Activated naive CD8-positive, alpha-beta T cell treated with anti-CD3 and anti-CD28 coated beads for 36 hours (primary cell): ENCODE results near the gene TFEB. TPM values are rescaled to one million over a fixed set of nuclear protein-coding genes. Genes with fewer than 3 reads are reported as not detected.
A peak's percentile ranks its signal among the peaks of the same experiment; 100 is the strongest.

Experiments
- DNase-seq: peaks from one replicate; pipeline ENCODE4 v3.0.0; 2021
- H3K27ac Mint-ChIP-seq: one replicate; pipeline ENCODE4 v1.8.0; 2022; ENCODE audit warnings: mild to moderate bottlenecking, moderate library complexity, mixed read lengths
- H3K27me3 Mint-ChIP-seq: one replicate; pipeline ENCODE4 v1.8.0; 2022; ENCODE audit warnings: mild to moderate bottlenecking, mixed read lengths
- H3K36me3 Mint-ChIP-seq: one replicate; pipeline ENCODE4 v1.8.0; 2021; ENCODE audit warnings: mild to moderate bottlenecking, mixed read lengths
- H3K4me1 Mint-ChIP-seq: one replicate; pipeline ENCODE4 v1.8.0; 2021; ENCODE audit warnings: mixed read lengths
- H3K4me3 Mint-ChIP-seq: one replicate; pipeline ENCODE4 v1.8.0; 2022; ENCODE audit warnings: mild to moderate bottlenecking, moderate library complexity, mixed read lengths
- H3K9me3 Mint-ChIP-seq: one replicate; pipeline ENCODE4 v1.8.0; 2022; ENCODE audit warnings: mixed read lengths
- total RNA-seq, 2 experiments: library from RNA; stranded (reverse); gene quantifications; one replicate each; pipeline ENCODE4 v1.2.3, GENCODE V29; 2021

The TFEB gene
- total RNA-seq, 2 experiments from 2014 or later, result 9.3 to 11.5 TPM

GRCh38 chr6:41748542-41748941 is 13.1 kb upstream of the TFEB start:
- Mint-ChIP-seq H3K27ac (no peak overlapping the region), H3K9me3 (no peaks in the 10 kb centered on the region), H3K4me1 (no peaks in the 10 kb centered on the region), H3K36me3 (no peaks in the 10 kb centered on the region), H3K4me3 (no peak overlapping the region), H3K27me3 (no peaks in the 10 kb centered on the region)
- DNase-seq, result no peak

- Mint-ChIP-seq H3K9me3 (no peaks in the 10 kb centered on the region), H3K36me3 (no peaks in the 10 kb centered on the region), H3K27ac (no peak overlapping the region), H3K4me1 (no peaks in the 10 kb centered on the region), H3K4me3 (no peak overlapping the region), H3K27me3 (no peaks in the 10 kb centered on the region)
- no peak for DNase-seq
Measured at GRCh38 chr6:41748102-41748477, 12.7 kb upstream of the TFEB start.

GRCh38 chr6:41747256-41748101 is 12.1 kb upstream of the TFEB start, which contains the start of gene PGC:
PGC (minus strand) TSS chr6:41747397; CDS start chr6:41747334, 63 bp downstream.
- no peak for DNase-seq
- Mint-ChIP-seq H3K36me3 (no peaks in the 10 kb centered on the region), H3K9me3 (no peaks in the 10 kb centered on the region), H3K27ac (no peak within 1 kb of the TSS), H3K4me3 (no peak within 1 kb of the TSS), H3K27me3 (no peaks in the 10 kb centered on the region), H3K4me1 (no peaks in the 10 kb centered on the region)

- Mint-ChIP-seq H3K27ac (no peak overlapping the region), H3K27me3 (no peaks in the 10 kb centered on the region), H3K9me3 (no peaks in the 10 kb centered on the region), H3K36me3 (no peaks in the 10 kb centered on the region), H3K4me3 (no peak overlapping the region), H3K4me1 (no peaks in the 10 kb centered on the region)
- DNase-seq, result no peak
Measured at GRCh38 chr6:41746107-41746506, 10.7 kb upstream of the TFEB start.

- no peaks in the 10 kb centered on the region for H3K27me3 Mint-ChIP-seq
- no peak overlapping the region for H3K27ac Mint-ChIP-seq
- H3K9me3 Mint-ChIP-seq, result no peaks in the 10 kb centered on the region
- no peaks in the 10 kb centered on the region for H3K4me1 Mint-ChIP-seq
- DNase-seq, result no peak
- H3K4me3 Mint-ChIP-seq, result no peak overlapping the region
- H3K36me3 Mint-ChIP-seq, result no peaks in the 10 kb centered on the region
Measured at GRCh38 chr6:41744236-41744787, 8.9 kb upstream of the TFEB start.

- Mint-ChIP-seq H3K36me3 (no peaks in the 10 kb centered on the region), H3K4me1 (no peaks in the 10 kb centered on the region), H3K27ac (no peak overlapping the region), H3K9me3 (no peaks in the 10 kb centered on the region), H3K4me3 (no peak overlapping the region), H3K27me3 (no peaks in the 10 kb centered on the region)
- no peak for DNase-seq
Measured at GRCh38 chr6:41743406-41744235, 8.2 kb upstream of the TFEB start.

- no peak for DNase-seq
- no peaks in the 10 kb centered on the region for H3K36me3 Mint-ChIP-seq
- no peaks in the 10 kb centered on the region for H3K27me3 Mint-ChIP-seq
- H3K4me3 Mint-ChIP-seq, result no peak overlapping the region
- H3K4me1 Mint-ChIP-seq, result no peaks in the 10 kb centered on the region
- no peaks in the 10 kb centered on the region for H3K9me3 Mint-ChIP-seq
- H3K27ac Mint-ChIP-seq, result no peak overlapping the region
Measured at GRCh38 chr6:41741625-41742490, 6.5 kb upstream of the TFEB start.

GRCh38 chr6:41740366-41741162 is 5.2 kb upstream of the TFEB start:
- no peak for DNase-seq
- no peaks in the 10 kb centered on the region for H3K36me3 Mint-ChIP-seq
- no peaks in the 10 kb centered on the region for H3K9me3 Mint-ChIP-seq
- H3K4me3 Mint-ChIP-seq, result no peak overlapping the region
- no peak overlapping the region for H3K27ac Mint-ChIP-seq
- peaks cover 3% of the 10 kb centered on the region for H3K4me1 Mint-ChIP-seq
- H3K27me3 Mint-ChIP-seq, result no peaks in the 10 kb centered on the region

GRCh38 chr6:41739041-41739440 is 3.6 kb upstream of the TFEB start:
- Mint-ChIP-seq H3K27ac (no peak overlapping the region), H3K9me3 (no peaks in the 10 kb centered on the region), H3K36me3 (no peaks in the 10 kb centered on the region), H3K4me3 (no peak overlapping the region), H3K27me3 (no peaks in the 10 kb centered on the region), H3K4me1 (peaks cover 3% of the 10 kb centered on the region)
- DNase-seq, result no peak

- Mint-ChIP-seq H3K9me3 (no peaks in the 10 kb centered on the region), H3K27ac (no peak overlapping the region), H3K27me3 (no peaks in the 10 kb centered on the region), H3K4me3 (no peak overlapping the region), H3K36me3 (no peaks in the 10 kb centered on the region), H3K4me1 (peaks cover 8% of the 10 kb centered on the region)
- DNase-seq, result no peak
Measured at GRCh38 chr6:41737591-41738130, 2.3 kb upstream of the TFEB start.

GRCh38 chr6:41736800-41737555 is 1.6 kb upstream of the TFEB start:
- Mint-ChIP-seq H3K4me1 (peaks cover 11% of the 10 kb centered on the region), H3K27ac (peak overlapping the region; percentile 34), H3K36me3 (no peaks in the 10 kb centered on the region), H3K9me3 (no peaks in the 10 kb centered on the region), H3K4me3 (no peak overlapping the region), H3K27me3 (no peaks in the 10 kb centered on the region)
- DNase-seq, result no peak

GRCh38 chr6:41736186-41736733 is 852 bp upstream of the TFEB start:
- DNase-seq, result no peak
- H3K4me3 Mint-ChIP-seq, result no peak overlapping the region
- no peaks in the 10 kb centered on the region for H3K27me3 Mint-ChIP-seq
- H3K4me1 Mint-ChIP-seq, result peaks cover 15% of the 10 kb centered on the region
- no peak overlapping the region for H3K27ac Mint-ChIP-seq
- no peaks in the 10 kb centered on the region for H3K36me3 Mint-ChIP-seq
- H3K9me3 Mint-ChIP-seq, result no peaks in the 10 kb centered on the region
